Smooth muscle cell (in vitro differentiated cells): ENCODE data around the gene PRKN. TPM values are rescaled to one million over a fixed set of nuclear protein-coding genes. Genes with fewer than 3 reads are reported as not detected.

ENCODE experiments used
- DNase-seq: peaks from one replicate; lab custom pipeline; 2025; ENCODE audit not compliant: unreplicated experiment; lab: John Stamatoyannopoulos, UW
- H2AFZ ChIP-seq: fragments of 200-600 bp; sonication (generic); 2 replicates; pipeline ENCODE4 v1.6.0; 2016; ENCODE audit warnings: antibody characterized with exemption, low read depth, mild to moderate bottlenecking
- H3F3A ChIP-seq: fragments of 200-600 bp; sonication (generic); 2 replicates; pipeline ENCODE4 v1.6.0; 2017; ENCODE audit warnings: antibody characterized with exemption, low read depth
- H3K27ac ChIP-seq: fragments of 200-600 bp; sonication (generic); 2 replicates; pipeline ENCODE4 v1.5.1; 2016; ENCODE audit warnings: low read depth, mild to moderate bottlenecking
- H3K27me3 ChIP-seq: fragments of 200-600 bp; sonication (generic); 2 replicates; pipeline ENCODE4 v1.6.1; 2016; ENCODE audit warnings: low read depth, mild to moderate bottlenecking
- H3K36me3 ChIP-seq: fragments of 200-600 bp; sonication (generic); 2 replicates; pipeline ENCODE4 v1.5.1; 2016; ENCODE audit warnings: low read depth
- H3K4me1 ChIP-seq: fragments of 200-600 bp; sonication (generic); 2 replicates; pipeline ENCODE4 v1.5.1; 2016; ENCODE audit warnings: low read depth
- H3K4me2 ChIP-seq: fragments of 200-600 bp; sonication (generic); 2 replicates; pipeline ENCODE4 v1.6.0; 2016; ENCODE audit warnings: mild to moderate bottlenecking
- H3K4me3 ChIP-seq: fragments of 200-600 bp; sonication (generic); 2 replicates; pipeline ENCODE4 v1.5.1; 2016; ENCODE audit warnings: mild to moderate bottlenecking
- H3K79me2 ChIP-seq: fragments of 200-600 bp; sonication (generic); 2 replicates; pipeline ENCODE4 v1.6.0; 2016; ENCODE audit warnings: low read depth, mild to moderate bottlenecking
- H3K9ac ChIP-seq: fragments of 200-600 bp; sonication (generic); 2 replicates; pipeline ENCODE4 v1.6.0; 2016; ENCODE audit warnings: low read depth
- H3K9me3 ChIP-seq: fragments of 200-600 bp; sonication (generic); replicated peaks from 2 replicates; pipeline ENCODE4 v1.5.1; 2016; ENCODE audit warnings: low read depth
- H4K20me1 ChIP-seq: fragments of 200-600 bp; sonication (generic); 2 replicates; pipeline ENCODE4 v1.6.0; 2016; ENCODE audit warnings: low read depth
- CTCF ChIP-seq: fragments of 200-600 bp; sonication (generic); IDR thresholded peaks from 2 replicates; pipeline ENCODE4 v1.5.1; 2017; ENCODE audit warnings: borderline replicate concordance, mild to moderate bottlenecking, antibody characterized with exemption; ENCODE audit not compliant: insufficient read depth, poor library complexity, severe bottlenecking
- WGBS: methylation state at CpG from one replicate; pipeline ENCODE4 v1.1.7; 2016; ENCODE audit warnings: low lambda C conversion rate; 5-methylcytosine and 5-hydroxymethylcytosine counted together
- polyA plus RNA-seq: library from polyadenylated mRNA; unstranded; fragments of >200 nt; fragmentation: Nextera tagmentation; extraction: Ambion mirVana; gene quantifications from 2 replicates; pipeline ENCODE4 v1.2.1, GENCODE V29; 2016
- total RNA-seq: library from RNA; depleted of rRNA; stranded (reverse); fragments of >200 nt; gene quantifications from 2 replicates; pipeline ENCODE4 v1.2.3, GENCODE V29; 2014

The PRKN gene
- total and polyA plus RNA-seq, 2 experiments from 2014 or later, result 0.81 to 5.1 TPM

GRCh38 chr6:162697872-162698403 is 29.6 kb downstream of the PRKN start:
- no peaks in the 10 kb centered on the region for H3K27me3 ChIP-seq
- no peaks in the 10 kb centered on the region for H3K36me3 ChIP-seq
- no peak for DNase-seq
- no peaks in the 10 kb centered on the region for H3K4me1 ChIP-seq
- H4K20me1 ChIP-seq, result no peaks in the 10 kb centered on the region
- H3F3A ChIP-seq, result no peaks in the 10 kb centered on the region
- H2AFZ ChIP-seq, result no peak overlapping the region
- no peak overlapping the region for H3K9ac ChIP-seq
- no peak overlapping the region for H3K4me2 ChIP-seq
- H3K27ac ChIP-seq, result no peak overlapping the region
- TF ChIP-seq CTCF, result no peak
- WGBS, result 75% methylated on average over 1 of the region's 1 CpG
- no peaks in the 10 kb centered on the region for H3K9me3 ChIP-seq
- no peak overlapping the region for H3K4me3 ChIP-seq
- no peaks in the 10 kb centered on the region for H3K79me2 ChIP-seq

DNA sequence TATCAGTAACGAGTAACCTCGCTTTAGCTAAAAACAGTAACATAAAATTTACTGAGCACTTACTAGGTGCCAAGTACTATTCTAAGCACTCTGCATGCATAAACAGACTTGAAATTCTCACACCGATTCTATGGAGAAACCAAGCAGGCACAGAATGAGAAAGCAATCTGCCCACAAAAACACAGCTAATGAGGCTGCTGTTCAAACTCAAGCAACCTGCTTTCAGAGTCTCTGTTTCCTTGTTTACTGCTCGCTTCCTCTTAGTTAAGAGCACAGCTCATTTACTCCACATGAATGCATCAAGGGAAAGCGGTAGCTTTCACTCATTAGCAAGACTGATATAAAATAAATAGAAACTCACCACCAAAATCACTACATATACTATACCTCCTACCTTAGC is 37.4 kb downstream of the PRKN start:
- no peak for TF ChIP-seq CTCF
- WGBS, result 56% methylated on average over 5 of the region's 5 CpGs
- Histone ChIP-seq H3K36me3 (no peaks in the 10 kb centered on the region), H3K27ac (no peak overlapping the region), H3K4me1 (no peaks in the 10 kb centered on the region), H3K4me3 (no peak overlapping the region), H2AFZ (no peak overlapping the region), H3K27me3 (no peaks in the 10 kb centered on the region), H4K20me1 (no peaks in the 10 kb centered on the region), H3K9ac (no peak overlapping the region), H3K4me2 (no peak overlapping the region), H3K9me3 (no peaks in the 10 kb centered on the region), H3K79me2 (no peaks in the 10 kb centered on the region), H3F3A (no peaks in the 10 kb centered on the region)
- DNase-seq, result no peak

- Histone ChIP-seq H3K79me2 (no peaks in the 10 kb centered on the region), H3K4me1 (no peaks in the 10 kb centered on the region), H3K36me3 (no peaks in the 10 kb centered on the region), H2AFZ (no peak overlapping the region), H4K20me1 (no peaks in the 10 kb centered on the region), H3K9me3 (no peaks in the 10 kb centered on the region), H3K4me2 (no peak overlapping the region), H3F3A (no peaks in the 10 kb centered on the region), H3K4me3 (no peak overlapping the region), H3K27ac (no peak overlapping the region), H3K9ac (no peak overlapping the region), H3K27me3 (no peaks in the 10 kb centered on the region)
- no peak for TF ChIP-seq CTCF
- WGBS, result 92% methylated on average over 3 of the region's 3 CpGs
- no peak for DNase-seq
These were observed 38.7 kb downstream of the PRKN start for GRCh38 chr6:162688751-162689345.

GRCh38 chr6:162685586-162685985 is 42.0 kb downstream of the PRKN start:
- H3K4me2 ChIP-seq, result no peak overlapping the region
- no peak for DNase-seq
- H2AFZ ChIP-seq, result no peak overlapping the region
- H3F3A ChIP-seq, result no peaks in the 10 kb centered on the region
- H4K20me1 ChIP-seq, result no peaks in the 10 kb centered on the region
- H3K27ac ChIP-seq, result no peak overlapping the region
- H3K79me2 ChIP-seq, result no peaks in the 10 kb centered on the region
- WGBS, result 95% methylated on average over 5 of the region's 5 CpGs
- TF ChIP-seq CTCF, result no peak
- no peak overlapping the region for H3K9ac ChIP-seq
- H3K4me1 ChIP-seq, result no peaks in the 10 kb centered on the region
- no peaks in the 10 kb centered on the region for H3K9me3 ChIP-seq
- no peaks in the 10 kb centered on the region for H3K36me3 ChIP-seq
- H3K27me3 ChIP-seq, result no peaks in the 10 kb centered on the region
- H3K4me3 ChIP-seq, result no peak overlapping the region
